AG04449 (cell line): ENCODE results near the gene MYO18A.

ENCODE experiments used
- CTCF ChIA-PET: fragments of 350-600 bp; formaldehyde crosslinking; extraction: SDS; loops from one replicate; lab custom pipeline; 2021; ENCODE audit warnings: antibody characterized with exemption; lab: Yijun Ruan, JAX
- POLR2A ChIA-PET: fragments of 400-600, 350-600 bp; formaldehyde crosslinking; extraction: SDS; loops from one replicate; lab custom pipeline; 2020; ENCODE audit warnings: antibody characterized with exemption, inconsistent platforms; lab: Yijun Ruan, JAX
- DNase-seq: peaks from one replicate; pipeline ENCODE4 v3.0.0-alpha.2; 2010; ENCODE audit warnings: low read depth, low spot score
- H3K4me3 ChIP-seq: 2 replicates; pipeline ENCODE4 v1.5.1; 2011; ENCODE audit warnings: low read depth, mild to moderate bottlenecking, control low read depth, low read length
- TF ChIP-seq, protein P1 (sequence below): IDR thresholded peaks from one replicate; pipeline ENCODE4 v1.5.1; 2011; ENCODE audit warnings: mild to moderate bottlenecking, moderate library complexity, low read length, control low read depth, inconsistent platforms; ENCODE audit not compliant: insufficient read depth; ENCODE audit errors: missing control alignments

The MYO18A gene

DNA sequence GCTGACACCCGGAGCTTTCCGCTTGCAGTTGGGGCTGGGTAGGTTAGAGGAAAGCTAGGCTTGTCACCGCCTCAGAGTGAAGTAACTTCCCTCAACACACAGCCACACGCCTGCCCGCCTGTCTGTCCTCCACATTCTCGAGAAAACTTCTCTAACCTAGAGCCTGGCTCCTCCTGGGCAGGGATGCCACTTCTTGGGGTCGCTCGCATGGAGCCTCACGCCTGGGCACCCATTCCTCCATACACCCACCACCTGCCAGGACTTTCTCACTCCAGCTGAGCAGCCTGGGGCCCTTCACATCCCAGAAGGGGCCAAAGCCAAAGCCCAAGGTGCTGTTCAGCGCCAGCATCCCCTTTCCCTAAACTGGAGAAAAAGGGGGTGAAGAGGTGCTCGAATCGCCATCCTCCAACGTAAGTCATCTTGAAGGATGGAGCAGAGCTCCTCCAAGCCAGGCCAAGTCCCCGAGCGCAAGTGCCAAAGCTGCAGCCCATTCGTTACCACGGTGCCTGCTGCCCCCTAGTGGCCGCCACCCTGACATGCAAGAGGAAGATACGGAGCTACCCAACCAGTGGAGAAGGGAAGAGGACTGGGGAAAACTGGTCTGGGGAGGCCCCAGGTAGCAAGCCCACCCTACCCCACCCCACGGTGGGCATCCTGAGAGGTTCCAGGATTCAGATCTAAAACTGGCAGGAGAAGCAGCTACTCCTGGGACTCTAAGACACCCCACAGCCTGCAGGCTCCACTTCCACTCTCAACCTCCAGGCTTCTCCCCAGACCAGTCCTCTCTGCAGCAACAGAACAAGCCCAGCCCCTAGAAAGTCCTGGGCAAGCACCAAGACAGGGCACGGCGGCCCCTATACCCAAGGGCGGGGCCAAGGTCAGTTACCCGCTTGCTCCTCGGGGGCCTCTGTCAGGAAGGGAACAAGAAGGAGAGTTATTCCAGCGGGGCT, 63.1 kb downstream of the MYO18A start:
- CTCF ChIA-PET: interaction anchor here (0.7 to 20.8 kb wide), 64 partner anchors 3 to 470 kb away, joined by 3 to 1065 read pairs (median 5); partner anchors contain the start of genes MYO18A, NEK8, PHF12 and SEZ6
- no peak for DNase-seq
- TF ChIP-seq, protein P1, sequence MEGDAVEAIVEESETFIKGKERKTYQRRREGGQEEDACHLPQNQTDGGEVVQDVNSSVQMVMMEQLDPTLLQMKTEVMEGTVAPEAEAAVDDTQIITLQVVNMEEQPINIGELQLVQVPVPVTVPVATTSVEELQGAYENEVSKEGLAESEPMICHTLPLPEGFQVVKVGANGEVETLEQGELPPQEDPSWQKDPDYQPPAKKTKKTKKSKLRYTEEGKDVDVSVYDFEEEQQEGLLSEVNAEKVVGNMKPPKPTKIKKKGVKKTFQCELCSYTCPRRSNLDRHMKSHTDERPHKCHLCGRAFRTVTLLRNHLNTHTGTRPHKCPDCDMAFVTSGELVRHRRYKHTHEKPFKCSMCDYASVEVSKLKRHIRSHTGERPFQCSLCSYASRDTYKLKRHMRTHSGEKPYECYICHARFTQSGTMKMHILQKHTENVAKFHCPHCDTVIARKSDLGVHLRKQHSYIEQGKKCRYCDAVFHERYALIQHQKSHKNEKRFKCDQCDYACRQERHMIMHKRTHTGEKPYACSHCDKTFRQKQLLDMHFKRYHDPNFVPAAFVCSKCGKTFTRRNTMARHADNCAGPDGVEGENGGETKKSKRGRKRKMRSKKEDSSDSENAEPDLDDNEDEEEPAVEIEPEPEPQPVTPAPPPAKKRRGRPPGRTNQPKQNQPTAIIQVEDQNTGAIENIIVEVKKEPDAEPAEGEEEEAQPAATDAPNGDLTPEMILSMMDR: peak; percentile 92
- POLR2A ChIA-PET: interaction anchor here (1.1 to 1.9 kb wide), 3 partner anchors 23 to 390 kb away, joined by 3 to 12 read pairs (median 3); partner anchors contain the start of gene TLCD1
- no peak overlapping the region for H3K4me3 ChIP-seq

DNA sequence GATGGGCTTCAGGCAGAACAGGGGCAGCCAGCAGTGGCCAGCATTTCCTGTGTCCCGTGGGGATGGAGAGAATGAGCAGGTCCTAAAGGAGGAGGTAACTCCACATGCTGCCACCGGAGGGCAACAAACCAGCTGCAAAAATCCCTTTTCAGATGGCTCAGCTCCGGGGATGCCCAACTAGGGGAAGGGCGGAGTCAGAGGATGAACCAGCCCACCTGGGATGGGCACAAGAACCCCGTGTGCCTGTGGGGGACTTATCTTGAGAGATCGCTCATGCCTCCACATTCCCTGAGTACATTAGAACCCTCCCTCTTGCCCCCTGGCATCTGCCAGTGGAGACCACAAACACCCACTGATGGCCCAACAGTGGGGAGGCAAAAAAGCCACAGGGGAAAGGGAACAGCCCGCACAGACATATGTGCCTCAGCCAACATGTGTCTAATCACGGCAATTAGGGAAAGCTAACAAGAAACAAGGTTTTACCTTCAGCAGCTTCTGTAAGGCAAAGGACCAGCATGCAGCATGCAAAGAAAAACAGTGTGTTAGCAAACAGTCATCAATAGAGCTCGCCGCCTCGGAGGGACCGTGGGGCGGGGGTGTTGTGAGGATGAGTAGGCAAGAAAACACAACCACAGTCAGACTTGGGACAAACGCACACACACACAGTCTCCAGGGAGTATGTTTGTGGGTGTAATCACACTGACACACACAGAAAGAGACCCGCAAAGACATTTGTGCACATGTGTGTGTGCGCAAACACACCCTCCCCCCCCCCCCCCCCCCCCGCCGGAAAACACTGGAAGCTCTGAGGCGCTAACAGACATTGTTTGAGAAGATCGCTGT, 64.0 kb downstream of the MYO18A start:
- H3K4me3 ChIP-seq: no peak overlapping the region
- CTCF ChIA-PET: interaction anchor here (0.9 to 20.8 kb wide), 57 partner anchors 3 to 469 kb away, joined by 3 to 1065 read pairs (median 5); partner anchors contain the start of genes NEK8, PHF12, SEZ6 and TLCD1
- TF ChIP-seq, protein P1: peak; percentile 71
- POLR2A ChIA-PET: interaction anchor here (1.1 to 1.9 kb wide), 3 partner anchors 24 to 389 kb away, joined by 3 to 12 read pairs (median 3); partner anchors contain the start of gene TLCD1
- no peak for DNase-seq

DNA sequence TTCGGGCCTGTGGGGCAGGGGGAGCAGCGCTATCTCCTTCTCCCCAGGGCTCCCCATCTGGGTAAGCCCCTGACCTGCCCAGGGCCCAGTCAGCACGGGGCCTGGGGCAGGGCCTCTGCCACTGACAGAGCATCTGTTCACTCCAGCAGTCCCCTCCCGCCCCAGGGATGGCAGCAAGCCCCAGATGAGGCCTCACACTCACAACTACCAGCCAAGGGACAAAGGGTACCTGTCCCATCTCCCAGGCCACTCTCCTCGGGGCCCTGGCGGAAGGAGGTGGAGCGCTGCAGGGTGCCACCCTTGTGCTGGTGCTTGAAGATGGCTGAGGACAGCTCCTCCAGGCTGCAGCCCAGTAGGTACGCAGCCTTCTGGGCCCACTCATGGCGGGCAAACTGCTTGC, 64.8 kb downstream of the MYO18A start:
- H3K4me3 ChIP-seq: no peak overlapping the region
- DNase-seq: no peak
- ChIA-PET POLR2A (interaction anchor here (1.6 kb wide), 1 partner anchor 149 kb away, joined by 3 read pairs; no protein-coding TSS in a partner anchor), CTCF (interaction anchor here (1.0 to 20.8 kb wide), 23 partner anchors 2 to 468 kb away, joined by 3 to 1065 read pairs (median 8); partner anchors contain the start of genes NEK8, PHF12, SEZ6 and TLCD1)
- TF ChIP-seq, protein P1: no peak

DNA sequence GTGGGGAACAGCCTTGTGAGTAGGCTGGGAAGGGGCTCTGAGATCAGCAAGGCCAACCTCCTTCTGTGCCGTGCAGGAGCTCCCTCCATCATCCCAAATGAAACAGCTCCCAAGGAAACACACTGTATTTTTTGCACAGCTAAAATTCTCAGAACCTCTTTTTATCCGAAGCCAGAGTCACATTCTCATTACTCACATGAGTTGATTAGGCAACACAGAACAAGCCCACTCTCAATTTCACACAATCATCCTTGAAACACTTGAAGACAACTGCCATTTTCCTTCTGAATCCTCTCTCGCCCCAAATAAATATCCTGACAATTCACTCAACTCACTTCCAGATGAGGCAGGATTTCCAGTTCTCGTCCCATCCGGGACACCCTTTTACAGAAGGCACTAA, 66.1 kb downstream of the MYO18A start:
- ChIA-PET CTCF (interaction anchor here (0.8 to 16.5 kb wide), 9 partner anchors 11 to 387 kb away, joined by 3 to 1065 read pairs (median 34); partner anchors contain the start of genes NEK8, PHF12 and TLCD1), POLR2A (interaction anchor here (0.6 kb wide), 1 partner anchor 178 kb away, joined by 3 read pairs; no protein-coding TSS in a partner anchor)
- no peak overlapping the region for H3K4me3 ChIP-seq
- TF ChIP-seq, protein P1: no peak
- no peak for DNase-seq

DNA sequence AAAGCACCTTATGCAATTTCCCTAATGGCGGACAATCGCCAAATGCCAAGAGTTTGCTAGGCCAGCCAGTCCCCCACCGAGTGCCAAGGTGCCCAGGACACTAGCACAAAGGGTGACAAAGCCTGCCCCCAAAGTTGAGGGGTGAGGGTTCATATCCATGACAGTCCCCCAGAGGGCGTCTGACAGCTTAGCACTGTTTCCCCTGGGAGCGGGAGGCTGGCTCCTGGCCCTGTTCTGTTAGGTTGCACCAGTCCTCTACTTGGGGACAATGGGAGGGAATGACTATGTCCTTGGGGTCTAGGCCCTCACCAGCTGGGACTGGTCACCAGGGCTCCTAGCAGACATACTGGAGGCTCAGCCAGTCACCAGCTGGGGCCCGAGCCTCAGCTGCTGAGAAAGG, 66.9 kb downstream of the MYO18A start:
- no peak overlapping the region for H3K4me3 ChIP-seq
- TF ChIP-seq, protein P1: no peak
- CTCF ChIA-PET: interaction anchor here (0.8 to 16.5 kb wide), 11 partner anchors 12 to 386 kb away, joined by 3 to 1065 read pairs (median 12); partner anchors contain the start of genes NEK8, PHF12 and TLCD1
- DNase-seq: no peak
- POLR2A ChIA-PET: no interaction called here
